Adrenal gland (tissue), 12 donors: ENCODE data around the gene FRS2. TPM values are rescaled to one million over a fixed set of nuclear protein-coding genes. Genes with fewer than 3 reads are reported as not detected.

ENCODE experiments used
- DNase-seq, 7 donors: peaks; one replicate each; pipeline ENCODE4 v3.0.0-alpha.2; 2019 to 2020
- H3K27ac ChIP-seq, 5 donors: fragments of 200-600 bp; sonication (generic) in 4 of 5; 1 replicate in 3 of 5; 2 replicates in 2 of 5; pipeline versions ENCODE4 v1.5.1 to v1.8.0; 2016 to 2020; ENCODE audit warnings: mild to moderate bottlenecking in 1 of 5
- H3K27me3 ChIP-seq: fragments of 200-600 bp; 2 replicates; pipeline ENCODE4 v1.8.0; 2021
- H3K36me3 ChIP-seq, 2 donors: fragments of 200-600 bp; replicated peaks in 1 of 2; 1 replicate in 1 of 2; 2 replicates in 1 of 2; pipeline versions ENCODE4 v1.5.1 to v1.8.0; 2018 to 2022
- H3K4me1 ChIP-seq, 2 donors: fragments of 200-600 bp; replicated peaks in 1 of 2; 1 replicate in 1 of 2; 2 replicates in 1 of 2; pipeline versions ENCODE4 v1.5.1 to v1.8.0; 2018 to 2021
- H3K4me3 ChIP-seq, 4 donors: fragments of 200-600 bp; sonication (generic) in 3 of 4; one replicate each; pipeline ENCODE4 v1.5.1; 2016 to 2018
- H3K9me3 ChIP-seq, 3 donors: fragments of 200-600 bp; sonication (generic) in 1 of 3; replicated peaks in 1 of 3; 1 replicate in 2 of 3; 2 replicates in 1 of 3; pipeline versions ENCODE4 v1.5.1 to v1.8.0; 2016 to 2021
- POLR2A ChIP-seq, 2 donors: fragments of 450-650 bp; IDR thresholded peaks; one replicate each; pipeline ENCODE4 v1.6.1; 2017; ENCODE audit warnings: antibody characterized with exemption in 2 of 2, mild to moderate bottlenecking in 2 of 2, moderate library complexity in 1 of 2
- WGBS, 4 donors: extraction: QIAGEN DNeasy Blood & Tissue Kit in 2 of 4; methylation state at CpG; one replicate each; pipeline versions ENCODE4 v1.1.5 to v1.1.7; 2013 to 2017; 5-methylcytosine and 5-hydroxymethylcytosine counted together
- intact Hi-C, 2 donors: fragments of 100-400 bp; cut with DNase I; formaldehyde crosslinking; loops; one replicate each; pipeline versions ENCODE4 v1.14.1 to v1.15.0; 2022 to 2023
- polyA plus RNA-seq, 3 donors: library from polyadenylated mRNA; stranded (reverse); fragments of 200-250 nt in 2 of 3; fragments of 350-450 nt in 1 of 3; fragmentation: Illumina TruSeq in 1 of 3; extraction: RNeasy Lipid Tissue Mini Kit (QIAGEN cat#74804) in 1 of 3; gene quantifications; one replicate each; pipeline ENCODE4 v1.2.3, GENCODE V29; 2013 to 2014
- total RNA-seq, 9 donors: library from RNA; depleted of rRNA in 4 of 9; stranded (reverse); fragments of >200 nt in 4 of 9; fragments of 120-200 nt in 1 of 9; fragmentation: NEBNext Ultra II Directional in 1 of 9; extraction: Animal tissue kit (Norgen Biotek cat#: 25700) in 1 of 9; gene quantifications; one replicate each; pipeline versions ENCODE4 v1.1.0 to v1.2.4, GENCODE V29; 2013 to 2023
- TF ChIP-seq, protein P1 (sequence below), 6 experiments: fragments of 450-650 bp in 4 of 6; fragments of 200-600 bp in 2 of 6; sonication (generic) in 1 of 6; IDR thresholded peaks; 1 replicate in 5 of 6; 2 replicates in 1 of 6; pipeline versions ENCODE4 v1.5.1 to v1.8.0; 2016 to 2021; ENCODE audit warnings: antibody characterized with exemption in 6 of 6, mild to moderate bottlenecking in 2 of 6, moderate library complexity in 1 of 6
- donor health status: healthy with polysubstance abuse.
- donor health status: Bipolar disorder and iron deficiency.
- donor health status: DM: yes; HTN: yes; CAD: no.
- donor health status: DM: no; HTN: no; CAD: no.
- donor health status: DM: no; HTN: no; CAD: no.
- donor health status: DM: yes; HTN: yes; CAD: no.

Gene FRS2
- total and polyA plus RNA-seq, 12 donors, result 4.8 to 86.1 (median 45.1) TPM

DNA sequence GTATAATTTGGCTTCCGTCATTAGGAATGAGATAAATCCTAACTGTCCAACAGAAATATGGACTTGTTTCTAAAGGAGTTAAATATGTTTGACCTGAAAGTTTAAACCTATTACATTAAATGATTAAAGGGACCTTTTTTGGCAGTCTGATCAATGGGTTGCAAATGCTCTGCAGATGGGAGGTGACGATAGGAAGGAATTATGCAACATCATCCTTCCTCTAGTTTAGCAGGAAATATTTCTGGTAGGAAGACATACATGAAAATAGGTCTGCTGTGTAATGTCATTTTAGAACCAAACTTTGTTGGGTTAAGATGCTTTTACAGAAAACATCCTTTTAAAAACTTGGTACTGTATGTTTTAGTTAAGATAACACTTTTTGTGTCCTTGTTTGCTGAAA lies 137.9 kb downstream of the FRS2 start:
- TF ChIP-seq POLR2A (IDR thresholded peaks at IDR 0.05), result no peak
- TF ChIP-seq, protein P1, sequence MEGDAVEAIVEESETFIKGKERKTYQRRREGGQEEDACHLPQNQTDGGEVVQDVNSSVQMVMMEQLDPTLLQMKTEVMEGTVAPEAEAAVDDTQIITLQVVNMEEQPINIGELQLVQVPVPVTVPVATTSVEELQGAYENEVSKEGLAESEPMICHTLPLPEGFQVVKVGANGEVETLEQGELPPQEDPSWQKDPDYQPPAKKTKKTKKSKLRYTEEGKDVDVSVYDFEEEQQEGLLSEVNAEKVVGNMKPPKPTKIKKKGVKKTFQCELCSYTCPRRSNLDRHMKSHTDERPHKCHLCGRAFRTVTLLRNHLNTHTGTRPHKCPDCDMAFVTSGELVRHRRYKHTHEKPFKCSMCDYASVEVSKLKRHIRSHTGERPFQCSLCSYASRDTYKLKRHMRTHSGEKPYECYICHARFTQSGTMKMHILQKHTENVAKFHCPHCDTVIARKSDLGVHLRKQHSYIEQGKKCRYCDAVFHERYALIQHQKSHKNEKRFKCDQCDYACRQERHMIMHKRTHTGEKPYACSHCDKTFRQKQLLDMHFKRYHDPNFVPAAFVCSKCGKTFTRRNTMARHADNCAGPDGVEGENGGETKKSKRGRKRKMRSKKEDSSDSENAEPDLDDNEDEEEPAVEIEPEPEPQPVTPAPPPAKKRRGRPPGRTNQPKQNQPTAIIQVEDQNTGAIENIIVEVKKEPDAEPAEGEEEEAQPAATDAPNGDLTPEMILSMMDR (IDR thresholded peaks at IDR 0.05), result no peak
- no peaks in the 10 kb centered on the region for H3K4me1 ChIP-seq
- no peak overlapping the region for H3K27ac ChIP-seq
- no peak overlapping the region for H3K4me3 ChIP-seq
- no peaks in the 10 kb centered on the region for H3K27me3 ChIP-seq
- DNase-seq, result no peak
- H3K9me3 ChIP-seq, result no peaks in the 10 kb centered on the region
- H3K36me3 ChIP-seq, result peaks cover 0 to 4% of the 10 kb centered on the region in 2 donors
- intact Hi-C loops, result no loop called here
- WGBS, 4 donors, result 45 to 76% (median 62%) methylated on average over 2 of the region's 2 CpGs

DNA sequence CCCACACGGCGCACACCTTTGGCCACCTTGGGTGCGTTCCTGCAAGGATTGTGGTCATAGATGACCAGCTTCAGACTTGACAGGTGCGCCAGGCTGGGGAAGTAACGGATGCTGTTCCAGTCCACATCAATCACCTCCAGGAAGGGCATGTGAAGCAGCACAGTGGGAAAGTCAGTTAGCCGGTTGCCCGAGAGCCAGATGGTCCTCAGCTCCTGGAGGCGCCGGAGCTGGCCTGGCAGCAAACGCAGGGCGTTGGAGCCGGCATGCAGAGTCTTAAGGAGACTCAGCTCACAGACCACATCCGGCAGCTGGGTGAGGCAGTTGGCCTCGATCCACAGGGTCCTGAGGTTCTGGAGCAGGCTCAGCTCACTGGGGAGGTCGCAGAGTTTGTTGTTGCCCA lies 139.9 kb downstream of the FRS2 start:
- DNase-seq, result no peak
- intact Hi-C loops, result no loop called here
- WGBS, 4 donors, result 90 to 98% (median 91%) methylated on average over 5 to 15 of the region's 15 CpGs
- no peak overlapping the region for H3K4me3 ChIP-seq
- H3K27ac ChIP-seq, result no peak overlapping the region
- TF ChIP-seq POLR2A (IDR thresholded peaks at IDR 0.05), result no peak
- TF ChIP-seq, protein P1 (IDR thresholded peaks at IDR 0.05), result no peak
- no peaks in the 10 kb centered on the region for H3K9me3 ChIP-seq
- H3K27me3 ChIP-seq, result no peaks in the 10 kb centered on the region
- no peaks in the 10 kb centered on the region for H3K4me1 ChIP-seq
- H3K36me3 ChIP-seq, result no peaks in the 10 kb centered on the region

DNA sequence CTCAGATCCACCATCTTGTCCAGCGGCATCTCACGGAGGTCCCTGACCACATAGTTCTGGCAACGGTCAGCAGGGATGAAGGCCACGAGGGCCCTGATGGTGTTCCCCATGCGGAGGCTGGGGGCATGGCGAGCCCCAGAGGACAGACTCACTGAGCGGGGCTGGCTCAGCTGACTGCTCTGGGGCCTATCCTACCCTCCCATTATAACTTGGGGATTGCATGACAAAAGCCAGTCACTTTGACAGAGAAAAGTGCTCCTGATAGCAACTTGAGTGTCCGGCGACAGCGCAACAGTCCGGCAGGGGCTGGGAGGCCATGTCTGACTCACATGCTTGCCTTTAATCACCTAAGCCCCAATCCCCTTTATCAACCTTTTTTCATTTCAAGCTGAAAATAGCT lies 140.5 kb downstream of the FRS2 start, which contains the start of gene LRRC10:
LRRC10 (minus strand) TSS at position 179 of the 400 bp plus-strand sequence; CDS start at position 110, 69 bp downstream.
- no peak within 1 kb of the TSS for H3K27ac ChIP-seq
- no peaks in the 10 kb centered on the region for H3K27me3 ChIP-seq
- no peaks in the 10 kb centered on the region for H3K4me1 ChIP-seq
- 94 to 98% (median 96%) methylated on average over 4 to 11 of the region's 11 CpGs for WGBS, 4 donors
- no peaks in the 10 kb centered on the region for H3K36me3 ChIP-seq
- no peak within 1 kb of the TSS for H3K4me3 ChIP-seq
- intact Hi-C loops, result no loop called here
- H3K9me3 ChIP-seq, result no peaks in the 10 kb centered on the region
- TF ChIP-seq, protein P1 (IDR thresholded peaks at IDR 0.05), result no peak
- TF ChIP-seq POLR2A (IDR thresholded peaks at IDR 0.05), result no peak
- DNase-seq, result no peak

DNA sequence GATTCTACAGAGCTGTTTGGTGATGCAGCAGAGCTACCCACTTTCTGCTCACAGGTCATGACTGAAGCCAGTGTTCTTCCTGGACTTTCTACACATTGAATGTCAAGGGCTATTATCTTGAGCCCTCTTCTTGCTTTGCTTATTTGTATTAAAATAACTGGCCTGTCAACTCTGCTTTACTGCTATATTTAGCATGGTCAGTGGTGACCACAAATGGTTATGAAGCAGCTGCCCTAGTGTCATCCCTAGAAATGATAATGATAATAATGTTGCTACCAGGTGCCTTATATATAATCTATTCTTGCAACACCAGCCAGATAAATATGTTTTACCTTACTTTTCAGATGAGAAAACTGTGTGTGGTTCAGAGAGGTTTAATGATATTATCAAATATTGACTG lies 143.2 kb downstream of the FRS2 start:
- no peaks in the 10 kb centered on the region for H3K4me1 ChIP-seq
- TF ChIP-seq, protein P1 (IDR thresholded peaks at IDR 0.05), result no peak
- no peak for TF ChIP-seq POLR2A (IDR thresholded peaks at IDR 0.05)
- H3K4me3 ChIP-seq, result no peak overlapping the region
- no peak for DNase-seq
- no peaks in the 10 kb centered on the region for H3K27me3 ChIP-seq
- no peaks in the 10 kb centered on the region for H3K36me3 ChIP-seq
- no peak overlapping the region for H3K27ac ChIP-seq
- no peaks in the 10 kb centered on the region for H3K9me3 ChIP-seq
- intact Hi-C loops, result no loop called here
